GM23248 (cell line): Measurements from ENCODE around the gene FTO. TPM values are rescaled to one million over a fixed set of nuclear protein-coding genes. Genes with fewer than 3 reads are reported as not detected.

Source experiments
- DNase-seq: peaks from one replicate; pipeline ENCODE4 v3.0.0-alpha.2; 2015
- H2AFZ ChIP-seq: fragments of 200-600 bp; sonication (generic); 2 replicates; pipeline ENCODE4 v1.6.1; 2016; ENCODE audit warnings: antibody characterized with exemption
- H3F3A ChIP-seq: fragments of 200-600 bp; sonication (generic); 2 replicates; pipeline ENCODE4 v1.6.1; 2016; ENCODE audit warnings: mild to moderate bottlenecking, antibody characterized with exemption, mixed run types; ENCODE audit not compliant: insufficient read depth
- H3K27ac ChIP-seq: fragments of 200-600 bp; sonication (generic); 2 replicates; pipeline ENCODE4 v1.5.1; 2016; ENCODE audit warnings: mild to moderate bottlenecking
- H3K27me3 ChIP-seq: fragments of 200-600 bp; sonication (generic); replicated peaks from 2 replicates; pipeline ENCODE4 v1.6.1; 2016; ENCODE audit warnings: mild to moderate bottlenecking; ENCODE audit not compliant: insufficient read depth
- H3K36me3 ChIP-seq: fragments of 200-600 bp; sonication (generic); 2 replicates; pipeline ENCODE4 v1.6.1; 2016; ENCODE audit warnings: low read depth, mild to moderate bottlenecking
- H3K4me1 ChIP-seq: fragments of 200-600 bp; sonication (generic); 2 replicates; pipeline ENCODE4 v1.6.1; 2016; ENCODE audit warnings: mild to moderate bottlenecking; ENCODE audit not compliant: insufficient read depth
- H3K4me2 ChIP-seq: fragments of 200-600 bp; sonication (generic); one replicate; pipeline ENCODE4 v1.6.1; 2016; ENCODE audit warnings: mild to moderate bottlenecking; ENCODE audit not compliant: unreplicated experiment
- H3K4me3 ChIP-seq: fragments of 200-600 bp; sonication (generic); 2 replicates; pipeline ENCODE4 v1.5.1; 2016; ENCODE audit warnings: mild to moderate bottlenecking
- H3K79me2 ChIP-seq: fragments of 200-600 bp; sonication (generic); 2 replicates; pipeline ENCODE4 v1.6.1; 2016; ENCODE audit warnings: mild to moderate bottlenecking; ENCODE audit not compliant: insufficient read depth
- H3K9ac ChIP-seq: fragments of 200-600 bp; sonication (generic); 2 replicates; pipeline ENCODE4 v1.6.1; 2016; ENCODE audit warnings: mild to moderate bottlenecking
- H3K9me2 ChIP-seq: fragments of 200-600 bp; sonication (generic); 2 replicates; pipeline ENCODE4 v1.6.1; 2016; ENCODE audit warnings: mixed run types, mild to moderate bottlenecking, moderate library complexity; ENCODE audit not compliant: insufficient read depth
- H3K9me3 ChIP-seq: fragments of 200-600 bp; sonication (generic); one replicate; pipeline ENCODE4 v1.6.1; 2017; ENCODE audit warnings: low read depth
- H4K20me1 ChIP-seq: fragments of 200-600 bp; sonication (generic); 2 replicates; pipeline ENCODE4 v1.6.0; 2016; ENCODE audit not compliant: insufficient read depth
- EZH2 ChIP-seq: fragments of 200-600 bp; sonication (generic); IDR thresholded peaks from 2 replicates; pipeline ENCODE4 v1.6.1; 2018; ENCODE audit warnings: antibody characterized with exemption, mild to moderate bottlenecking; ENCODE audit not compliant: insufficient read depth, poor library complexity, severe bottlenecking
- EZH2phosphoT487 ChIP-seq: fragments of 200-600 bp; sonication (generic); IDR thresholded peaks from 2 replicates; pipeline ENCODE4 v1.6.1; 2018; ENCODE audit warnings: antibody characterized with exemption, moderate library complexity, mild to moderate bottlenecking, low read depth; ENCODE audit not compliant: insufficient read depth
- WGBS, 2 experiments: methylation state at CpG; one replicate each; pipeline ENCODE4 v1.1.6; 2015 to 2017; ENCODE audit warnings: low lambda C conversion rate in 2 of 2, low coverage in 1 of 2; ENCODE audit errors: missing lambda C conversion rate in 2 of 2; 5-methylcytosine and 5-hydroxymethylcytosine counted together
- in situ Hi-C: fragments of 300-500 bp; cut with MboI; formaldehyde crosslinking; loops from 2 replicates; pipeline ENCODE4 v1.15.0; 2020
- polyA plus RNA-seq: library from polyadenylated mRNA; unstranded; fragments of >200 nt; fragmentation: Nextera tagmentation; extraction: Ambion mirVana; gene quantifications from 2 replicates; pipeline ENCODE4 v1.2.1, GENCODE V29; 2016
- total RNA-seq: library from RNA; depleted of rRNA; stranded (reverse); fragments of >200 nt; shearing (Covaris generic); gene quantifications from 2 replicates; pipeline ENCODE4 v1.2.3, GENCODE V29; 2014

FTO gene
- total and polyA plus RNA-seq, 2 experiments from 2014 or later, result 85.3 to 99.2 TPM

GRCh38 chr16:53980675-53981074, 276.7 kb downstream of the FTO start:
- no peak for DNase-seq
- Histone ChIP-seq H3K9me2 (no peaks in the 10 kb centered on the region), H4K20me1 (no peaks in the 10 kb centered on the region), H3K4me2 (no peak overlapping the region), H3K9me3 (no peaks in the 10 kb centered on the region), H3K27me3 (no peaks in the 10 kb centered on the region), H3K9ac (no peak overlapping the region), H3K27ac (no peak overlapping the region), H3K4me1 (peaks cover 10% of the 10 kb centered on the region), H3K79me2 (no peaks in the 10 kb centered on the region), H3K4me3 (no peak overlapping the region), H3F3A (no peaks in the 10 kb centered on the region), H3K36me3 (no peaks in the 10 kb centered on the region), H2AFZ (no peak overlapping the region)
- TF ChIP-seq EZH2 (no peak), EZH2phosphoT487 (no peak)
- in situ Hi-C loops, result no loop called here
- 96 to 99% methylated on average over 3 of the region's 3 CpGs for WGBS, 2 experiments

GRCh38 chr16:53982631-53983042, 278.7 kb downstream of the FTO start:
- in situ Hi-C loops, result no loop called here
- H3K4me1 ChIP-seq, result peaks cover under 1% of the 10 kb centered on the region; the same call in 1 of the 2 replicates
- H3K4me3 ChIP-seq, result no peak overlapping the region
- H4K20me1 ChIP-seq, result no peaks in the 10 kb centered on the region
- WGBS, 2 experiments, result 98 to 99% methylated on average over 3 of the region's 3 CpGs
- no peaks in the 10 kb centered on the region for H3K36me3 ChIP-seq
- H2AFZ ChIP-seq, result no peak overlapping the region
- DNase-seq, result no peak
- no peaks in the 10 kb centered on the region for H3K9me3 ChIP-seq
- H3K27me3 ChIP-seq, result no peaks in the 10 kb centered on the region
- no peak overlapping the region for H3K4me2 ChIP-seq
- no peaks in the 10 kb centered on the region for H3F3A ChIP-seq
- H3K79me2 ChIP-seq, result no peaks in the 10 kb centered on the region
- TF ChIP-seq EZH2phosphoT487, result no peak
- TF ChIP-seq EZH2, result no peak
- H3K9ac ChIP-seq, result no peak overlapping the region
- H3K27ac ChIP-seq, result no peak overlapping the region
- H3K9me2 ChIP-seq, result no peaks in the 10 kb centered on the region

- no peak overlapping the region for H3K4me3 ChIP-seq
- H3K27ac ChIP-seq, result no peak overlapping the region
- WGBS, 2 experiments, result 98% methylated on average over 3 of the region's 3 CpGs
- no peaks in the 10 kb centered on the region for H3K9me2 ChIP-seq
- no peak overlapping the region for H3K4me2 ChIP-seq
- no peaks in the 10 kb centered on the region for H3K79me2 ChIP-seq
- no peak overlapping the region for H2AFZ ChIP-seq
- no peaks in the 10 kb centered on the region for H3K27me3 ChIP-seq
- no peaks in the 10 kb centered on the region for H3K36me3 ChIP-seq
- H3K9me3 ChIP-seq, result no peaks in the 10 kb centered on the region
- no peak overlapping the region for H3K9ac ChIP-seq
- no peaks in the 10 kb centered on the region for H3K4me1 ChIP-seq
- no peak for DNase-seq
- TF ChIP-seq EZH2phosphoT487 (no peak), EZH2 (no peak)
- H3F3A ChIP-seq, result no peaks in the 10 kb centered on the region
- in situ Hi-C loops, result no loop called here
- H4K20me1 ChIP-seq, result no peaks in the 10 kb centered on the region
These were observed 281.0 kb downstream of the FTO start for GRCh38 chr16:53984936-53985335.

- in situ Hi-C loops, result no loop called here
- Histone ChIP-seq H3F3A (no peaks in the 10 kb centered on the region), H2AFZ (no peak overlapping the region), H3K4me3 (no peak overlapping the region), H3K79me2 (no peaks in the 10 kb centered on the region), H3K9ac (no peak overlapping the region), H3K9me2 (no peaks in the 10 kb centered on the region), H3K36me3 (no peaks in the 10 kb centered on the region), H4K20me1 (no peaks in the 10 kb centered on the region), H3K4me2 (no peak overlapping the region), H3K27ac (no peak overlapping the region), H3K27me3 (no peaks in the 10 kb centered on the region), H3K4me1 (no peaks in the 10 kb centered on the region), H3K9me3 (no peaks in the 10 kb centered on the region)
- 97 to 100% methylated on average over 3 of the region's 3 CpGs for WGBS, 2 experiments
- no peak for TF ChIP-seq EZH2
- no peak for TF ChIP-seq EZH2phosphoT487
- no peak for DNase-seq
These were observed 281.9 kb downstream of the FTO start for GRCh38 chr16:53985861-53986260.

GRCh38 chr16:53986793-53987192, 282.8 kb downstream of the FTO start:
- 77 to 81% methylated on average over 5 of the region's 5 CpGs for WGBS, 2 experiments
- H3K9ac ChIP-seq, result no peak overlapping the region
- H3K9me2 ChIP-seq, result no peaks in the 10 kb centered on the region
- H3K4me3 ChIP-seq, result no peak overlapping the region
- H2AFZ ChIP-seq, result no peak overlapping the region
- no peaks in the 10 kb centered on the region for H4K20me1 ChIP-seq
- no peak for DNase-seq
- no peaks in the 10 kb centered on the region for H3K27me3 ChIP-seq
- in situ Hi-C loops, result no loop called here
- H3K36me3 ChIP-seq, result no peaks in the 10 kb centered on the region
- H3K4me1 ChIP-seq, result no peaks in the 10 kb centered on the region
- H3K79me2 ChIP-seq, result no peaks in the 10 kb centered on the region
- H3K9me3 ChIP-seq, result no peaks in the 10 kb centered on the region
- no peaks in the 10 kb centered on the region for H3F3A ChIP-seq
- TF ChIP-seq EZH2, result no peak
- TF ChIP-seq EZH2phosphoT487, result no peak
- no peak overlapping the region for H3K4me2 ChIP-seq
- no peak overlapping the region for H3K27ac ChIP-seq
